Stimulated activated CD4-positive, alpha-beta T cell treated with anti-CD3 and anti-CD28 coated beads, Interleukin-1b, Interleukin-23, amount 100 ng/mL, for 24 hours (primary cell): ENCODE results near the gene TBPL1.
"Not testable (repeated sequence)": the region's sequence is repeated elsewhere in the genome, so short reads cannot be mapped to it uniquely, and the experiment has no call there.

Experiments used
- DNase-seq, 4 experiments: peaks; one replicate each; pipeline ENCODE4 v3.0.0-alpha.2; 2020; ENCODE audit warnings: low read depth in 4 of 4, low spot score in 1 of 4

Gene TBPL1

GRCh38 chr6:133971861-133972260 is 18.8 kb downstream of the TBPL1 start:
- DNase-seq, result no peak

GRCh38 chr6:133972388-133972787 is 19.4 kb downstream of the TBPL1 start:
- no peak for DNase-seq

- no peak for DNase-seq
Observed at GRCh38 chr6:133973109-133973971, 20.3 kb downstream of the TBPL1 start.

GRCh38 chr6:133977983-133978895 is 25.2 kb downstream of the TBPL1 start:
- no peak for DNase-seq

- DNase-seq, result no peak
Observed at GRCh38 chr6:133978896-133979240, 25.8 kb downstream of the TBPL1 start.

- DNase-seq, result not testable (repeated sequence)
Observed at GRCh38 chr6:133979269-133979963, 26.4 kb downstream of the TBPL1 start.

GRCh38 chr6:133980168-133980567 is 27.1 kb downstream of the TBPL1 start:
- no peak for DNase-seq

- DNase-seq, result peak in 3 of 4 experiments; percentile 2 to 25 (median 21)
Observed at GRCh38 chr6:133983099-133983939, 30.3 kb downstream of the TBPL1 start.

GRCh38 chr6:133985970-133986369 is 32.9 kb downstream of the TBPL1 start:
- no peak for DNase-seq

- DNase-seq, result no peak
Observed at GRCh38 chr6:133986942-133987341, 33.9 kb downstream of the TBPL1 start.

GRCh38 chr6:133989525-133989924 is 36.5 kb downstream of the TBPL1 start:
- no peak for DNase-seq

GRCh38 chr6:133990321-133990720 is 37.3 kb downstream of the TBPL1 start:
- no peak for DNase-seq

GRCh38 chr6:133991096-133991593 is 38.1 kb downstream of the TBPL1 start:
- DNase-seq, result no peak

GRCh38 chr6:133992992-133993680 is 40.1 kb downstream of the TBPL1 start:
- DNase-seq, result no peak

- DNase-seq, result no peak
Observed at GRCh38 chr6:133995296-133995695, 42.3 kb downstream of the TBPL1 start.

- no peak for DNase-seq
Observed at GRCh38 chr6:133995758-133996157, 42.7 kb downstream of the TBPL1 start.

GRCh38 chr6:133997267-133997666 is 44.2 kb downstream of the TBPL1 start:
- no peak for DNase-seq

- no peak for DNase-seq
Observed at GRCh38 chr6:133999305-133999704, 46.3 kb downstream of the TBPL1 start.

GRCh38 chr6:134000443-134000842 is 47.4 kb downstream of the TBPL1 start:
- no peak for DNase-seq

GRCh38 chr6:134002821-134003220 is 49.8 kb downstream of the TBPL1 start:
- no peak for DNase-seq
